Skeletal muscle tissue (tissue), 4 donors: ENCODE data around the gene QRFP. TPM values are rescaled to one million over a fixed set of nuclear protein-coding genes. Genes with fewer than 3 reads are reported as not detected.

ENCODE experiments used
- H3K27ac ChIP-seq: one replicate; pipeline ENCODE4 v1.7.0; 2013; ENCODE audit warnings: mild to moderate bottlenecking, low read depth, low read length, inconsistent platforms
- H3K27me3 ChIP-seq, 3 donors: one replicate each; pipeline ENCODE4 v1.7.0; 2013; ENCODE audit warnings: low read length in 3 of 3; ENCODE audit not compliant: control insufficient read depth in 3 of 3, insufficient read depth in 3 of 3
- H3K36me3 ChIP-seq, 3 donors: one replicate each; pipeline ENCODE4 v1.7.0; 2013; ENCODE audit warnings: low read length in 3 of 3; ENCODE audit not compliant: control insufficient read depth in 3 of 3, insufficient read depth in 3 of 3
- H3K4me1 ChIP-seq, 3 donors: one replicate each; pipeline ENCODE4 v1.7.0; 2013; ENCODE audit warnings: low read length in 3 of 3, mild to moderate bottlenecking in 3 of 3; ENCODE audit not compliant: control insufficient read depth in 3 of 3, insufficient read depth in 3 of 3
- H3K4me3 ChIP-seq, 3 donors: one replicate each; pipeline ENCODE4 v1.7.0; 2013; ENCODE audit warnings: low read length in 3 of 3
- H3K9ac ChIP-seq, 3 donors: one replicate each; pipeline ENCODE4 v1.7.0; 2013; ENCODE audit warnings: low read length in 3 of 3, mild to moderate bottlenecking in 3 of 3, moderate library complexity in 2 of 3, low read depth in 1 of 3
- H3K9me3 ChIP-seq, 3 donors: one replicate each; pipeline ENCODE4 v1.7.0; 2013; ENCODE audit warnings: low read length in 3 of 3; ENCODE audit not compliant: control insufficient read depth in 3 of 3
- total RNA-seq: library from RNA; depleted of rRNA; stranded (reverse); fragments of >200 nt; gene quantifications from one replicate; pipeline ENCODE4 v1.2.3, GENCODE V29; 2014
- donor health status: Osteomylitis.

Gene QRFP
- total RNA-seq, 1 donor from 2014 or later = not detected

GRCh38 chr9:130919559-130920145 lies 23.0 kb upstream of the QRFP start:
- Histone ChIP-seq H3K27ac (no peak overlapping the region), H3K9ac (no peak overlapping the region), H3K9me3 (no peaks in the 10 kb centered on the region), H3K4me3 (no peak overlapping the region), H3K27me3 (peaks cover 55 to 74% (median 71%) of the 10 kb centered on the region in 3 donors), H3K36me3 (no peaks in the 10 kb centered on the region), H3K4me1 (peaks cover 0 to 2% (median 2%) of the 10 kb centered on the region in 3 donors)

- H3K27ac ChIP-seq = no peak overlapping the region
- peaks cover 0 to 2% (median 2%) of the 10 kb centered on the region in 3 donors for H3K4me1 ChIP-seq
- no peaks in the 10 kb centered on the region for H3K36me3 ChIP-seq
- H3K4me3 ChIP-seq = no peak overlapping the region
- H3K27me3 ChIP-seq = peaks cover 62 to 78% (median 72%) of the 10 kb centered on the region in 3 donors
- no peaks in the 10 kb centered on the region for H3K9me3 ChIP-seq
- no peak overlapping the region for H3K9ac ChIP-seq
Measured at GRCh38 chr9:130918826-130919558, 22.4 kb upstream of the QRFP start.

- Histone ChIP-seq H3K4me1 (peaks cover 0 to 4% (median 2%) of the 10 kb centered on the region in 3 donors), H3K27ac (no peak overlapping the region), H3K4me3 (no peak overlapping the region), H3K36me3 (no peaks in the 10 kb centered on the region), H3K27me3 (peaks cover 61 to 78% (median 72%) of the 10 kb centered on the region in 3 donors), H3K9me3 (no peaks in the 10 kb centered on the region), H3K9ac (no peak overlapping the region)
Measured at GRCh38 chr9:130918101-130918825, 21.7 kb upstream of the QRFP start.

GRCh38 chr9:130917168-130917960 lies 20.8 kb upstream of the QRFP start:
- Histone ChIP-seq H3K36me3 (no peaks in the 10 kb centered on the region), H3K4me3 (no peak overlapping the region), H3K4me1 (peaks cover 0 to 6% (median 2%) of the 10 kb centered on the region in 3 donors), H3K27ac (no peak overlapping the region), H3K9me3 (no peaks in the 10 kb centered on the region), H3K27me3 (peaks cover 56 to 72% (median 67%) of the 10 kb centered on the region in 3 donors), H3K9ac (no peak overlapping the region)

- H3K36me3 ChIP-seq = no peaks in the 10 kb centered on the region
- peaks cover 48 to 66% (median 64%) of the 10 kb centered on the region in 3 donors for H3K27me3 ChIP-seq
- H3K4me1 ChIP-seq = peaks cover 0 to 6% (median 2%) of the 10 kb centered on the region in 3 donors
- no peaks in the 10 kb centered on the region for H3K9me3 ChIP-seq
- H3K9ac ChIP-seq = no peak overlapping the region
- no peak overlapping the region for H3K4me3 ChIP-seq
- H3K27ac ChIP-seq = no peak overlapping the region
Measured at GRCh38 chr9:130915096-130915447, 18.5 kb upstream of the QRFP start.

GRCh38 chr9:130914417-130915095 lies 17.9 kb upstream of the QRFP start:
- H3K4me3 ChIP-seq = no peak overlapping the region
- H3K27ac ChIP-seq = no peak overlapping the region
- H3K4me1 ChIP-seq = peaks cover 0 to 6% (median 2%) of the 10 kb centered on the region in 3 donors
- no peaks in the 10 kb centered on the region for H3K36me3 ChIP-seq
- peaks cover 46 to 62% (median 59%) of the 10 kb centered on the region in 3 donors for H3K27me3 ChIP-seq
- H3K9ac ChIP-seq = no peak overlapping the region
- H3K9me3 ChIP-seq = no peaks in the 10 kb centered on the region

GRCh38 chr9:130913599-130914416 lies 17.2 kb upstream of the QRFP start:
- Histone ChIP-seq H3K27me3 (peaks cover 44 to 56% (median 53%) of the 10 kb centered on the region in 3 donors), H3K36me3 (no peaks in the 10 kb centered on the region), H3K4me3 (peak overlapping the region in 1 of 3 donors; percentile 54), H3K27ac (no peak overlapping the region), H3K4me1 (peaks cover 0 to 4% (median 2%) of the 10 kb centered on the region in 3 donors), H3K9ac (peak overlapping the region in 2 of 3 donors; percentile 45 to 57), H3K9me3 (no peaks in the 10 kb centered on the region)

GRCh38 chr9:130912932-130913598 lies 16.5 kb upstream of the QRFP start:
- no peaks in the 10 kb centered on the region for H3K9me3 ChIP-seq
- H3K4me1 ChIP-seq = peaks cover 0 to 4% (median 2%) of the 10 kb centered on the region in 3 donors
- peaks cover 37 to 55% (median 55%) of the 10 kb centered on the region in 3 donors for H3K27me3 ChIP-seq
- H3K9ac ChIP-seq = peak overlapping the region in 2 of 3 donors; percentile 45 to 57
- H3K36me3 ChIP-seq = no peaks in the 10 kb centered on the region
- H3K27ac ChIP-seq = no peak overlapping the region
- H3K4me3 ChIP-seq = peak overlapping the region in 2 of 3 donors; percentile 33 to 54
